Endothelial cell of umbilical vein (primary cell): ENCODE measurements around the gene MYO16. TPM values are rescaled to one million over a fixed set of nuclear protein-coding genes. Genes with fewer than 3 reads are reported as not detected.

Experiments used
- BruUV-seq: library from RNA; stranded (reverse); fragments of 400-500 nt; replicated peaks from 2 replicates; lab custom pipeline; 2021; lab: Mats Ljungman, UMichigan
- CTCF ChIA-PET: fragments of 300-600, 350-600 bp; sonication (Branson Sonifier 250); formaldehyde crosslinking; loops from one replicate; lab custom pipeline; 2021; ENCODE audit warnings: antibody characterized with exemption, inconsistent platforms; lab: Charles Lee
- POLR2A ChIA-PET: fragments of 300-600, 350-600 bp; sonication (Branson Sonifier 250); formaldehyde crosslinking; loops from one replicate; lab custom pipeline; 2021; ENCODE audit warnings: antibody characterized with exemption, inconsistent platforms; lab: Charles Lee
- DNase-seq: peaks from one replicate; pipeline ENCODE4 v3.0.0-alpha.2; 2011; ENCODE audit warnings: low read depth, low spot score
- FAIRE-seq: peaks from 2 replicates; lab custom pipeline; 2011; peaks lifted over from hg19 to GRCh38; lab: Jason Lieb, UNC
- H2AFZ ChIP-seq: 2 replicates; pipeline ENCODE4 v1.6.0; 2012; ENCODE audit warnings: low read depth, low read length, control low read depth, inconsistent platforms
- H3K27ac ChIP-seq: 2 replicates; pipeline ENCODE4 v1.5.1; 2011; ENCODE audit warnings: low read depth, mild to moderate bottlenecking, control low read depth, low read length, moderate library complexity; ENCODE audit not compliant: insufficient read depth
- H3K27me3 ChIP-seq, 2 experiments: 2 replicates each; pipeline versions ENCODE4 v1.6.0 to v1.6.1; 2011; ENCODE audit warnings: low read length in 2 of 2, mixed read lengths in 1 of 2; ENCODE audit not compliant: control insufficient read depth in 2 of 2, insufficient read depth in 2 of 2
- H3K36me3 ChIP-seq, 2 experiments: 2 replicates in 1 of 2; 3 replicates in 1 of 2; pipeline ENCODE4 v1.5.1; 2011; ENCODE audit warnings: low read length in 2 of 2, mild to moderate bottlenecking in 1 of 2, moderate library complexity in 1 of 2; ENCODE audit not compliant: control insufficient read depth in 2 of 2, insufficient read depth in 2 of 2; ENCODE audit errors: extremely low read depth in 1 of 2
- H3K4me1 ChIP-seq: 3 replicates; pipeline ENCODE4 v1.5.1; 2011; ENCODE audit warnings: mild to moderate bottlenecking, low read length; ENCODE audit not compliant: control insufficient read depth, insufficient read depth; ENCODE audit errors: extremely low read depth
- H3K4me2 ChIP-seq: 2 replicates; pipeline ENCODE4 v1.6.1; 2011; ENCODE audit warnings: low read length, control low read depth, mixed read lengths; ENCODE audit not compliant: insufficient read depth
- H3K4me3 ChIP-seq, 3 experiments: fragments of 200-600 bp in 1 of 3; sonication (generic), shearing (Covaris generic) in 1 of 3; replicated peaks in 1 of 3; 2 replicates each; pipeline ENCODE4 v1.5.1; 2011 to 2016; ENCODE audit warnings: control low read depth in 3 of 3, low read length in 3 of 3, mild to moderate bottlenecking in 2 of 3, inconsistent platforms in 1 of 3, low read depth in 1 of 3, moderate library complexity in 1 of 3; ENCODE audit not compliant: insufficient read depth in 1 of 3
- H3K79me2 ChIP-seq: 2 replicates; pipeline ENCODE4 v1.6.0; 2012; ENCODE audit warnings: low read length, inconsistent platforms; ENCODE audit not compliant: control insufficient read depth, insufficient read depth
- H3K9ac ChIP-seq: replicated peaks from 2 replicates; pipeline ENCODE3; 2011; ENCODE audit warnings: low read length, control low read depth; ENCODE audit not compliant: insufficient read depth; ENCODE audit errors: extremely low read depth
- H3K9me1 ChIP-seq: replicated peaks from 3 replicates; pipeline ENCODE4 v1.6.0; 2011; ENCODE audit warnings: mild to moderate bottlenecking, low read length; ENCODE audit not compliant: control insufficient read depth, insufficient read depth; ENCODE audit errors: extremely low read depth
- H3K9me3 ChIP-seq: replicated peaks from 2 replicates; pipeline ENCODE4 v1.5.1; 2012; ENCODE audit warnings: low read length, inconsistent platforms; ENCODE audit not compliant: control insufficient read depth, insufficient read depth
- H4K20me1 ChIP-seq: replicated peaks from 2 replicates; pipeline ENCODE3; 2011; ENCODE audit warnings: mild to moderate bottlenecking, low read length; ENCODE audit not compliant: control insufficient read depth, insufficient read depth; ENCODE audit errors: extremely low read depth
- CTCF ChIP-seq, 2 donors: IDR thresholded peaks; 1 replicate in 1 of 2; 2 replicates in 1 of 2; pipeline ENCODE4 v1.5.1; 2011; ENCODE audit warnings: low read length in 2 of 2, mild to moderate bottlenecking in 2 of 2, moderate library complexity in 2 of 2, control low read depth in 1 of 2, inconsistent platforms in 1 of 2, low read depth in 1 of 2; ENCODE audit not compliant: insufficient read depth in 1 of 2; ENCODE audit errors: extremely low read depth in 1 of 2
- EZH2 ChIP-seq: IDR thresholded peaks from 2 replicates; pipeline ENCODE4 v1.6.1; 2012; ENCODE audit warnings: borderline replicate concordance, low read depth, mild to moderate bottlenecking, moderate library complexity, low read length, inconsistent platforms; ENCODE audit not compliant: severe bottlenecking
- FOS ChIP-seq: IDR thresholded peaks from 2 replicates; pipeline ENCODE4 v1.6.1; 2011; ENCODE audit warnings: mild to moderate bottlenecking, low read length, moderate library complexity, borderline replicate concordance; ENCODE audit not compliant: insufficient read depth
- GATA2 ChIP-seq: IDR thresholded peaks from 2 replicates; pipeline ENCODE4 v1.7.0; 2011; ENCODE audit warnings: low read depth, mild to moderate bottlenecking, moderate library complexity, mixed read lengths, low read length; ENCODE audit not compliant: insufficient read length, insufficient read depth
- JUN ChIP-seq: IDR thresholded peaks from 2 replicates; pipeline ENCODE4 v1.6.1; 2011; ENCODE audit warnings: borderline replicate concordance, low read depth; ENCODE audit not compliant: insufficient read length, insufficient read depth
- MAX ChIP-seq: IDR thresholded peaks from 2 replicates; pipeline ENCODE4 v1.6.1; 2011; ENCODE audit not compliant: insufficient read depth, insufficient read length
- MYC ChIP-seq: IDR thresholded peaks from one replicate; pipeline ENCODE4 v1.6.1; 2011; ENCODE audit warnings: mild to moderate bottlenecking, low read depth, low read length
- POLR2A ChIP-seq: IDR thresholded peaks from 2 replicates; pipeline ENCODE4 v1.6.1; 2012; ENCODE audit warnings: low read depth, mild to moderate bottlenecking, control low read depth, low read length
- POLR2AphosphoS5 ChIP-seq: IDR thresholded peaks from 2 replicates; pipeline ENCODE4 v1.6.1; 2012; ENCODE audit warnings: low read depth, mild to moderate bottlenecking, control low read depth, low read length, moderate library complexity; ENCODE audit not compliant: insufficient read depth
- dilution Hi-C: fragments of 300-500 bp; cut with MboI; formaldehyde crosslinking; loops from one replicate; pipeline ENCODE4 v1.15.0; 2019; ENCODE audit warnings: low sequenced_read_pairs; ENCODE audit not compliant: extremely low pct_ligation_motif_present
- intact Hi-C: fragments of 100-400 bp; cut with micrococcal nuclease; formaldehyde crosslinking; loops from one replicate; pipeline ENCODE4 v1.10.0; 2022
- polyA plus RNA-seq, 4 experiments: library from polyadenylated mRNA; depleted of rRNA in 3 of 4; stranded (reverse) in 3 of 4; unstranded in 1 of 4; fragments of >200 nt; gene quantifications; 2 replicates each; pipeline versions ENCODE4 v1.2.1 to v1.2.3, GENCODE V29; 2011 to 2012; ENCODE audit warnings: missing spikeins in 1 of 4
- total RNA-seq: library from RNA; stranded (reverse); gene quantifications from 2 replicates; pipeline ENCODE4 v1.2.3, GENCODE V29; 2021

Gene MYO16
- total and polyA plus RNA-seq, 2 donors (not counting 3 experiments of a cell fraction or from before 2014, with no cell fraction given): 0.03 to 0.04 TPM

- dilution Hi-C loops (no loop called here), intact Hi-C loops (no loop called here)
- Histone ChIP-seq H4K20me1 (no peaks in the 10 kb centered on the region), H3K9me1 (no peaks in the 10 kb centered on the region), H3K79me2 (no peaks in the 10 kb centered on the region), H3K27me3 (no peaks in the 10 kb centered on the region), H3K9me3 (no peaks in the 10 kb centered on the region), H3K9ac (no peak overlapping the region), H3K27ac (no peak overlapping the region), H2AFZ (no peak overlapping the region), H3K36me3 (no peaks in the 10 kb centered on the region), H3K4me3 (no peak overlapping the region), H3K4me2 (no peak overlapping the region), H3K4me1 (no peaks in the 10 kb centered on the region)
- DNase-seq (no peak), FAIRE-seq (no peak)
- BruUV-seq: no TSS peak
- ChIA-PET CTCF (no interaction called here), POLR2A (no interaction called here)
- TF ChIP-seq EZH2 (no peak), POLR2AphosphoS5 (no peak), MYC (no peak)
Measured at GRCh38 chr13:108776650-108777049, 147.2 kb downstream of the MYO16 start.

- CTCF ChIA-PET: no interaction called here
- H3K4me2 ChIP-seq: no peak overlapping the region
- intact Hi-C loops: no loop called here
- no peaks in the 10 kb centered on the region for H3K36me3 ChIP-seq
- no peaks in the 10 kb centered on the region for H3K79me2 ChIP-seq
- H3K9ac ChIP-seq: no peak overlapping the region
- H3K27ac ChIP-seq: no peak overlapping the region
- H4K20me1 ChIP-seq: no peaks in the 10 kb centered on the region
- no peak overlapping the region for H3K4me3 ChIP-seq
- POLR2A ChIA-PET: no interaction called here
- no peaks in the 10 kb centered on the region for H3K27me3 ChIP-seq
- H3K4me1 ChIP-seq: no peaks in the 10 kb centered on the region
- no TSS peak for BruUV-seq
- H3K9me1 ChIP-seq: no peaks in the 10 kb centered on the region
- DNase-seq (no peak), FAIRE-seq (no peak)
- TF ChIP-seq POLR2A: no peak
- no peak for TF ChIP-seq CTCF (IDR thresholded peaks at IDR 0.05; ENCODE audit: extremely low read depth in 1 of 2, insufficient read depth in 1 of 2, low read depth in 1 of 2, low read length in 2 of 2)
- TF ChIP-seq POLR2AphosphoS5: no peak
- no peak for TF ChIP-seq FOS
- TF ChIP-seq EZH2: no peak
- no peak for TF ChIP-seq MAX
- no peak for TF ChIP-seq MYC
- no peak for TF ChIP-seq JUN
- no peak for TF ChIP-seq GATA2
- dilution Hi-C loops: no loop called here
- H2AFZ ChIP-seq: no peak overlapping the region
- no peaks in the 10 kb centered on the region for H3K9me3 ChIP-seq
Measured at GRCh38 chr13:108777421-108778420, 148.3 kb downstream of the MYO16 start.
